Natural killer cell treated with Interleukin-12 subunit alpha and Interleukin-12 subunit beta and Interleukin-15 and Interleukin-18, amount 100 ng/mL, for 72 hours (primary cell): ENCODE results near the gene RPRD1B. TPM values are rescaled to one million over a fixed set of nuclear protein-coding genes. Genes with fewer than 3 reads are reported as not detected.

Source experiments
- ATAC-seq, 2 donors: fragments of 150-1000 bp; cut with Tn5 transposase in 1 of 2; sonication (Bioruptor Pico), chemical (Tn5 transposase) in 1 of 2; 2 replicates each; pipeline ENCODE4 v1.10.0; 2021
- DNase-seq: peaks from one replicate; pipeline ENCODE4 v3.0.0; 2022; ENCODE audit warnings: low spot score
- H3K27ac Mint-ChIP-seq, 2 donors: 1 replicate in 1 of 2; 2 replicates in 1 of 2; pipeline ENCODE4 v1.8.0; 2022; ENCODE audit warnings: mixed read lengths in 2 of 2, mild to moderate bottlenecking in 1 of 2, moderate library complexity in 1 of 2
- H3K27me3 Mint-ChIP-seq, 2 donors: 1 replicate in 1 of 2; 2 replicates in 1 of 2; pipeline ENCODE4 v1.8.0; 2022; ENCODE audit warnings: mixed read lengths in 2 of 2
- H3K36me3 Mint-ChIP-seq: one replicate; pipeline ENCODE4 v1.8.0; 2022; ENCODE audit warnings: mixed read lengths
- H3K4me1 Mint-ChIP-seq, 2 donors: 1 replicate in 1 of 2; 2 replicates in 1 of 2; pipeline ENCODE4 v1.8.0; 2022; ENCODE audit warnings: low read depth in 2 of 2, mixed read lengths in 2 of 2, mild to moderate bottlenecking in 1 of 2
- H3K4me3 Mint-ChIP-seq: one replicate; pipeline ENCODE4 v1.8.0; 2022; ENCODE audit warnings: mixed read lengths
- H3K9me3 Mint-ChIP-seq: 2 replicates; pipeline ENCODE4 v1.8.0; 2022; ENCODE audit warnings: mixed read lengths
- total RNA-seq, 2 donors: library from RNA; stranded (reverse); gene quantifications; one replicate each; pipeline ENCODE4 v1.2.3, GENCODE V29; 2022

Gene RPRD1B
- total RNA-seq, 2 donors from 2014 or later: 46.4 to 85.4 TPM

- Mint-ChIP-seq H3K36me3 (peaks cover 25% of the 10 kb centered on the region), H3K27me3 (no peaks in the 10 kb centered on the region)
Observed at GRCh38 chr20:37992802-37993409, 40.6 kb upstream of the RPRD1B start.

GRCh38 chr20:37994512-37994911, 39.0 kb upstream of the RPRD1B start:
- H3K27ac Mint-ChIP-seq: no peak overlapping the region
- no peaks in the 10 kb centered on the region for H3K9me3 Mint-ChIP-seq
- H3K27me3 Mint-ChIP-seq: no peaks in the 10 kb centered on the region
- no peak overlapping the region for H3K4me3 Mint-ChIP-seq
- ATAC-seq (no peak), DNase-seq (no peak)
- H3K4me1 Mint-ChIP-seq: peaks cover 25 to 29% of the 10 kb centered on the region in 2 donors
- H3K36me3 Mint-ChIP-seq: peaks cover 29% of the 10 kb centered on the region

More at GRCh38 chr20:37992802-37993409, 40.6 kb upstream of the RPRD1B start:
- Mint-ChIP-seq H3K4me3 (no peak overlapping the region), H3K4me1 (peaks cover 33 to 40% of the 10 kb centered on the region in 2 donors), H3K9me3 (no peaks in the 10 kb centered on the region), H3K27ac (peak overlapping the region in 1 of 2 donors; percentile 84)
- ATAC-seq (no peak), DNase-seq (no peak)

DNA sequence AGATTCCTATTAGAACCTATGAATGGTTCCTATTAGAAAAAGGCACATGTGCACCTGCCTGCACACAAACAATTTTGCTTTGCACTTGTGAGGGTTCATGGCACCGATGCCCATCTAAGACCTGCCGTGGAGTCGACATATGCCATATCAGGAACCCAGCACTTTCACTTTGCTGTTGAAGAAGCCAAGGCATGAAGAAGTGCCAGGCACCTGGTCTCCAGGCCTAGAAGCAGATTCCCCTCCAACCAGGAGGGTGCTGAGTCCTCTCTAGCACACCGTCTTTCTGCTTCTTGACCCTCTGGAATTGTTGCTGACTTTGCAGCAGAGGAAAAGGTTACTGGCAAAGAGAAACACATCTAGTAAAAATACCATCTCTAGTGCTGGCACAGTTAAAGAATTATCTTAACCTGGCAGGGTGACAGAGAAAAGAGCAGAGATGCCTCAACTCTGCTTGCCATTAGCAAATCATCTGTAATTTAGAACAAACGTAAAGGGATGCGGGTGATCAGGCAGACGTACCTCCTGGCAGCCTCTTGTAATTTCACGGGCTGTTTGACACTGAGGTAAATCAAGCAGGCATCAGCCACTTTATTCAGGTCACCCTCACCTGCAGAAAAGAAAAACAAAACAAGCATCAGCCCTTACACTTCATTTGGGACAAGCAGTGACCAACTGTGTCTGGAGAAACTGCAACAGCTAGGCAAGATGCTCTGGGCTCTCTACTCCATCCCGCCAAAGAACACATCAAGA, 37.5 kb upstream of the RPRD1B start:
- no peak overlapping the region for H3K27ac Mint-ChIP-seq
- no peaks in the 10 kb centered on the region for H3K27me3 Mint-ChIP-seq
- DNase-seq (no peak), ATAC-seq (no peak)
- no peak overlapping the region for H3K4me3 Mint-ChIP-seq
- peaks cover 10 to 16% of the 10 kb centered on the region in 2 donors for H3K4me1 Mint-ChIP-seq
- H3K36me3 Mint-ChIP-seq: peaks cover 38% of the 10 kb centered on the region
- no peaks in the 10 kb centered on the region for H3K9me3 Mint-ChIP-seq

DNA sequence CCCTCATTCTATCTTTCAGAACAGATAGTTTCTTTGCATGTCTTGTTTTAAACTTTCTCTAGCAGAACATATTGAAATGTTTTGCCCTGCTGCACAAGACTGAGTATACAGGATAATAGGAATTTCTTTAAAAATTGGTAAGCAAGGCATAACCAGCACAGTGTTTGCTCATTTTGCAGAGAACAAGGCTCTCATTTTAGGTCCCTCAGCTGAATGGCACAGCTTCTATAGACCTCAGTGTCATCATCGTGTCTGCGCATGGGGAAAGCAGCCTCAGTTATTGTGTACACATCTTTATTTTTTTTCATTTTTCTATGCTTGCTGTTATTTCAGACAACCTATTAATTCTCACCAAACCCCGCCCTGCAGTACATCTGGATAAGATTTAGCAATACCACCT, 36.0 kb upstream of the RPRD1B start:
- DNase-seq (no peak), ATAC-seq (no peak)
- Mint-ChIP-seq H3K4me1 (peaks cover 0 to 11% of the 10 kb centered on the region in 2 donors), H3K27me3 (no peaks in the 10 kb centered on the region), H3K27ac (no peak overlapping the region), H3K36me3 (peaks cover 42% of the 10 kb centered on the region), H3K9me3 (no peaks in the 10 kb centered on the region), H3K4me3 (no peak overlapping the region)

DNA sequence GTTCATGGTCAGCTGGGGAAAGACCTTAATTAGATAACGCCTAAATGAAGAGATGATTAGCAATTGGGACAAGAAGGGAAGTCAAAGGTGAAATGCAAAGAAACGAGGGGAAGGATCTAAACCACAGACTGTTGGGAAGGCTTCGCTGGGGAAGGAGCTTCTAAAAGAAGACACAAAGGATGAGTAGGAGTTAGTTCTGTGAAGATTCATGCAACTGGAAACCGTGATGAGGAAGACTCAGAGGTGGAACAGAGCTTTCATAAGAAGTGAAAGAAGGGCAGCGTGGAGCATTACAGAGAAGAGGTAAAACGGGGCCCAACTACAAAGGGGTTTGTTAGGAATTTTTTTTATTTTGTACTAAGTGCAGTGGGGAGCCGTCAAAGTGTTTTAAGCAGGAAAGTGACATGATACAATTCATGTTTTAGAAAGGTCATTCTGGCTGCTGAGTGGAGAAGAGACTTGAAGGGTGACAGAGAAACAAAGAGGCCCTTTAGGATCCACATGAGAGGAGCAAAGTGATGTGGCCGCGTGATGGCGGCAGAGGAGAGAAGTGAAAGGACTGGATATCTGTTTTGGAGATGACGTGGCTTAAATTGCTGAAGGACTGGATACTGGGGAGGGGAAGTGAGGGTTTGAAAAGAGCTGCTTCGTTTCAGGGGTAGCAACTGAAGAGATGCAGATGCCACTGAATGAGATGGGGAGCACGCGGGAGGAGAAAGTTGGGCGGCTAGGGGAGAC, 33.9 kb upstream of the RPRD1B start:
- peaks cover 0 to 6% of the 10 kb centered on the region in 2 donors for H3K4me1 Mint-ChIP-seq
- no peaks in the 10 kb centered on the region for H3K9me3 Mint-ChIP-seq
- H3K27me3 Mint-ChIP-seq: no peaks in the 10 kb centered on the region
- no peak overlapping the region for H3K4me3 Mint-ChIP-seq
- no peak overlapping the region for H3K27ac Mint-ChIP-seq
- peaks cover 47% of the 10 kb centered on the region for H3K36me3 Mint-ChIP-seq
- no peak for DNase-seq
- no peak for ATAC-seq

DNA sequence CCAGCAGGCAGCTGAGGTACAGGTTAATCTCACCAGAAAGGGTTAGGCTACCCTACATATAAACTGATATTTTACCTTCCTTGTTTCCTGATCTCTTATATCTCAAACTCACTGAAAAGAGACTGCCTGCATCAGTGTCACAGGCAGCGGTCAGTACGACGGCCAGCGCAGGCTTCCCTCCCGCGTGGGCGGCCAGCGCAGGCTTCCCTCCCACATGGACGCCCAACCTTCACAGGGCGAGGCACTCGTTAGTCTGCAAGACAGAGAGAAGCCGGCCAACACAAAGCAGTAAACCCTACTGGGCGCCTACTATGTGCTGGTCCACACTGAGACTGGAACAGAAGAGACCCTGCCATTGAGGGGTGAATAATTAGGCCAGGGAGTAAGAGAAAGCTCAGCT, 33.3 kb upstream of the RPRD1B start:
- H3K36me3 Mint-ChIP-seq: peaks cover 44% of the 10 kb centered on the region
- no peak overlapping the region for H3K27ac Mint-ChIP-seq
- no peaks in the 10 kb centered on the region for H3K27me3 Mint-ChIP-seq
- no peak overlapping the region for H3K4me3 Mint-ChIP-seq
- ATAC-seq (no peak), DNase-seq (no peak)
- no peaks in the 10 kb centered on the region for H3K9me3 Mint-ChIP-seq
- H3K4me1 Mint-ChIP-seq: peaks cover 0 to 6% of the 10 kb centered on the region in 2 donors

GRCh38 chr20:38001173-38001875, 32.2 kb upstream of the RPRD1B start:
- Mint-ChIP-seq H3K36me3 (peaks cover 45% of the 10 kb centered on the region), H3K27me3 (no peaks in the 10 kb centered on the region), H3K27ac (peak overlapping the region in 1 of 2 donors; percentile 26), H3K4me1 (peaks cover 0 to 7% of the 10 kb centered on the region in 2 donors), H3K9me3 (no peaks in the 10 kb centered on the region), H3K4me3 (no peak overlapping the region)
- ATAC-seq (peak in 1 of 2 donors; percentile 77), DNase-seq (no peak)

- no peaks in the 10 kb centered on the region for H3K27me3 Mint-ChIP-seq
- no peak overlapping the region for H3K4me3 Mint-ChIP-seq
- H3K9me3 Mint-ChIP-seq: no peaks in the 10 kb centered on the region
- no peak overlapping the region for H3K27ac Mint-ChIP-seq
- DNase-seq (no peak), ATAC-seq (no peak)
- H3K4me1 Mint-ChIP-seq: peaks cover 4 to 12% of the 10 kb centered on the region in 2 donors
- H3K36me3 Mint-ChIP-seq: peaks cover 50% of the 10 kb centered on the region
Observed at GRCh38 chr20:38001981-38002380, 31.6 kb upstream of the RPRD1B start.

GRCh38 chr20:38002422-38002821, 31.1 kb upstream of the RPRD1B start:
- Mint-ChIP-seq H3K36me3 (peaks cover 46% of the 10 kb centered on the region), H3K4me1 (peaks cover 4 to 12% of the 10 kb centered on the region in 2 donors), H3K4me3 (no peak overlapping the region), H3K9me3 (no peaks in the 10 kb centered on the region), H3K27ac (no peak overlapping the region), H3K27me3 (no peaks in the 10 kb centered on the region)
- ATAC-seq (no peak), DNase-seq (no peak)

- Mint-ChIP-seq H3K9me3 (no peaks in the 10 kb centered on the region), H3K36me3 (peaks cover 35% of the 10 kb centered on the region), H3K4me1 (peaks cover 4 to 12% of the 10 kb centered on the region in 2 donors), H3K27ac (no peak overlapping the region), H3K4me3 (no peak overlapping the region), H3K27me3 (no peaks in the 10 kb centered on the region)
- ATAC-seq (no peak), DNase-seq (no peak)
Observed at GRCh38 chr20:38004416-38004815, 29.1 kb upstream of the RPRD1B start.

GRCh38 chr20:38005903-38006302, 27.6 kb upstream of the RPRD1B start:
- DNase-seq: no peak
- ATAC-seq: no peak
- Mint-ChIP-seq H3K4me3 (no peak overlapping the region), H3K4me1 (peaks cover 4 to 12% of the 10 kb centered on the region in 2 donors), H3K9me3 (no peaks in the 10 kb centered on the region), H3K27me3 (no peaks in the 10 kb centered on the region), H3K36me3 (peaks cover 26% of the 10 kb centered on the region), H3K27ac (no peak overlapping the region)

DNA sequence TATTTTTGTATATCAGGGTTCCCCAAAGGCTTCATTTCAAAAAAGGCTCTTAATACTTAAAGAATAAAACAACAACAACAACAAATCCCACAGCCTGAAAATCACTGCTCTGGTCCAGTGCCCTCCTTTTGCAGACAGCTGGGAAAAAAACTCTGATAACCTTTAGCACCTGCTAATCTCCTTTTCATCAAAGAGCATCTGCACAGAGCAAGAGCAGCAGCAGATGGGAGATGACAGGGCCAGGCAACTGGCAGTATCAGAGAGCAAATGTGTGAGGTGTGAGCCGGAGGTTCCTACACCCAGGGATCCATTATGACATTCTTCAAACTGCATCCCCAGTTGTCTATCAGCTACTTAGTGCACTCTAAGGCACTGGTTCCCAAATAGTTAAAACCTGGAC, 26.0 kb upstream of the RPRD1B start:
- Mint-ChIP-seq H3K4me1 (peaks cover 6 to 7% of the 10 kb centered on the region in 2 donors), H3K36me3 (peaks cover 28% of the 10 kb centered on the region), H3K27me3 (no peaks in the 10 kb centered on the region), H3K27ac (no peak overlapping the region), H3K9me3 (no peaks in the 10 kb centered on the region), H3K4me3 (no peak overlapping the region)
- ATAC-seq (no peak), DNase-seq (no peak)

DNA sequence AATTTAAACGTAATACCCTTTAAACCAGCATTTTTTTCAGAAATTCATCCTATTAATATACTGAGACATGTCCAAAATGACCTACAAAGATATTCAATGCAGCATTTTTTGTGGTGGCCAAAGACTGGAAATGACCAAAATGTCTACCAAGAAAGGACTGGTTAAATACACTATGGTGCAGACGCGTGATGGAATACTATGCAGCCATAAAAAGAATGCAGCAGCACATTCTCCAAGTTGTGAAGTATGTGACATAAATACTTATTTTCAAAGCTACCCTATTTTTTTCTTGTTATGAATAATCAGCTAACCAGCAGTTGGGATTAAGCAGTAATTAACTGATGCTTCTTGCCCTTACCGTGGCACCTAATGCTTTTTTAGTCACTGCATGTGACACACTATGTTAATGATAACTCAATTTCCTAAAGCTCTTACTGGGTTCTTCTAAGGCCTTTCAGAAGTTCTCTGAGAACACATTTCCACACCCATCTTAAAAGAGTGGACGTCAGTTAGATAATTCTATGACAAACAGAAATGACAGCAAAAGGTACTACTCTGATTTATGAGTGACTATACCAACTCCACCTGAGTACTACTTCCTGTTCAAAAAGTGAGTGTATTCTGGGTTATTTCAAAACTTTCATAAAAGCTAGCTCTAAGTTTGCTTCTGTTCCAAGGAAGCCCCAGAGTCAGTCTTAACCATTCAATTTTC, 25.2 kb upstream of the RPRD1B start:
- DNase-seq (no peak), ATAC-seq (no peak)
- Mint-ChIP-seq H3K27me3 (no peaks in the 10 kb centered on the region), H3K9me3 (no peaks in the 10 kb centered on the region), H3K36me3 (peaks cover 28% of the 10 kb centered on the region), H3K4me3 (no peak overlapping the region), H3K27ac (no peak overlapping the region), H3K4me1 (peaks cover 6 to 7% of the 10 kb centered on the region in 2 donors)
